ENCODE measurements around the gene MACROD2.

MACROD2 gene

DNA sequence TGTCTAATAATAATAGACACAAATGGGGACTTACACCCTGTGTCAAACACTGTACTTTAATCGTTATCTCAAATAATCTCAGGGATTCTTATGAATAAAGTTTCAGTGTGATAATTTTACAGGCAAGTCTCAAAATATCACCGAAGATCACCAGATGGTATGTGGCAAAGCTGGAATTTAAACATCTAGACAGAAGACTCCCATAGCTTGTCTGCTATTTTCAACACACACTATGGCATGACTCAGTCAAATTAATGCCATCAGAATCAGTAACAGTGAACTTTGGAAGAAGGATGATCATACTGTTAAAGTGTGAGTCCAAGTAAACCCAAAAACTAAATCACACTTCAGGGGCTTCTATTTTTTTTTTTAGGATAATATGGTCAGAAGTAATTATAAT, 1209.7 kb downstream of the MACROD2 start:
- DNase-seq = no peak

DNA sequence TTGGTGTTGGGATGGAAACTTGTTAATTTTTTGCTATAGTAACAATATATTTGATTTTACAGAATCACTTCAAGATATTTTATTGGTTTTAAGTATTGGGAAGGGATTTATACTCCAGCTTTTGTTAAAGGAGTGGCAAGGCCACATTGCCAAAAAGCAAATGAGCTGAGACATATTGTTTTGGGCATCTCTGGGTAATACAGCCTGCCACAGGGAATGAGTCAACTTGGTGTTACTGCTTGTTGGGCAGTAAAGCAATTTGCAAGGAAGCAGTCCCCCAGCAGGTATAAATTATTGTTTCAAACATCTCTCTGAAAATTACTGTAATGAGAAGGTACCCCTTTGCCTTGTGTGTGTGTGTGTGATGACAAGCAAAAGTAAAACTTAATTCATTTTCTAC, 1210.4 kb downstream of the MACROD2 start:
- no peak for DNase-seq

DNA sequence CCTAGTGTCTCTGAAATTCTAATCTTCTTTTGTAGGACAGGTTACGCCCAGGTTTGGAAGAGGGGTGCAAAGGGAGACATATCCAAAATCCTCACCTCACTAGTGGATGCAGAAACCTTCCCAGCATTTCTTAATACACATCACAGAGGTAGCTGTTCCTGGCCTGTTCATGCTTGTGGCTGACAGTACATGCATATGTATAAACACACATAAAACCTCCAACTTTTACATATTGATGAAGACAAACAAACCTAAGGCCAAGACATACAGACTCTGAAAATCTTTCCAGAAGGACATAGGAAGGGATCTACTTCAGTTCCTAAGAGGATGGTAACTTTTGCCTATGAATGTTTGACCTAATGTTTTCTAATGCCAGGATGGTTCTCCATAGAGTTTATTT, 1214.2 kb downstream of the MACROD2 start:
- no peak for DNase-seq

DNA sequence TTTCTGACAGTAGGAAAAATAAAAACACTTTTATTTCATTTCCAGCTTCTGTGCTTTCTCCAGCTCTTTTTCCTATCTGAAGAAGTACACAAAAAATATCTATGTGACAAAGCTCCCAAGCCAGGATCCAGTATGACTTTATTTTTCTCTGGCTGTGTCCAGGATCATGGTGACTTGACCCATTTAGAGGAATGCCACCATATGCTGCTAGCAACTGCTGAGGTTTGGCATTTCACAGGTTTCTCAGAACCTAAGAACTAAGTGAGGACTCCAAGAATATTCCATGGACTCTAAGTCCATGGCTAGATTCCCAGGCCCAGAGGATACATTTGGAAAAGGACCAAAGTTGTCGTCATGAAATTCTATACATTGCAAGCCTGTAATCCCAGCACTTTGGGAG, 1218.7 kb downstream of the MACROD2 start:
- no peak for DNase-seq

DNA sequence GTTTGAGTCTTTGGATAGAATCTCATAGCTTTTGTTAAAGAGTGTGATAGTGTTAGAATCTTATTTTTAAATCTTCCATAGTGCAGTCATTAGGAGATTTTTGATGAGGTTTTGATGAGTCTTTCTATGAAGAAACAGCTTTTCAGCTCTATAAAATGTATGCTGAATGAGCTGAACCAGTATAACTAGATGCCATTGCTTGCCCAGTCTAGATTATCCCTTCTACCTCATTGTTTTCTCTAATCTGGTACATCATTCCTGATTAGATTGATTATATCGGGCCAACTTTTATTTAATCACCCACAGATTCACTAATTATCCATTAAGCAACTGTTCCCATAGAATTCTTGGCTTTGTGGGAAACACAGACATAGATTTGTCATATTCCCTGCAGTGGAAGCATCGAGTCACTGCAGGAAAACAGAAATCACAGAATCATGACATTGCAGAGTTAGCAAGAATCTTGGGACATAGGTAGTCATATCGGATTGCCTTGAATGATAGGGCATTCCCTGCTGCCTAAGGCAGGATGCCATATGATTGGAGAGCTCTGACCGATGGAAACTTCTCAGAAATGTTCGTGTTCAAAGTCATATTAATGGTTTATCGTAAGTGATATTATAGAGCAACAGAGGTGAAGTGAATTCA, 1224.8 kb downstream of the MACROD2 start:
- no peak for DNase-seq

DNA sequence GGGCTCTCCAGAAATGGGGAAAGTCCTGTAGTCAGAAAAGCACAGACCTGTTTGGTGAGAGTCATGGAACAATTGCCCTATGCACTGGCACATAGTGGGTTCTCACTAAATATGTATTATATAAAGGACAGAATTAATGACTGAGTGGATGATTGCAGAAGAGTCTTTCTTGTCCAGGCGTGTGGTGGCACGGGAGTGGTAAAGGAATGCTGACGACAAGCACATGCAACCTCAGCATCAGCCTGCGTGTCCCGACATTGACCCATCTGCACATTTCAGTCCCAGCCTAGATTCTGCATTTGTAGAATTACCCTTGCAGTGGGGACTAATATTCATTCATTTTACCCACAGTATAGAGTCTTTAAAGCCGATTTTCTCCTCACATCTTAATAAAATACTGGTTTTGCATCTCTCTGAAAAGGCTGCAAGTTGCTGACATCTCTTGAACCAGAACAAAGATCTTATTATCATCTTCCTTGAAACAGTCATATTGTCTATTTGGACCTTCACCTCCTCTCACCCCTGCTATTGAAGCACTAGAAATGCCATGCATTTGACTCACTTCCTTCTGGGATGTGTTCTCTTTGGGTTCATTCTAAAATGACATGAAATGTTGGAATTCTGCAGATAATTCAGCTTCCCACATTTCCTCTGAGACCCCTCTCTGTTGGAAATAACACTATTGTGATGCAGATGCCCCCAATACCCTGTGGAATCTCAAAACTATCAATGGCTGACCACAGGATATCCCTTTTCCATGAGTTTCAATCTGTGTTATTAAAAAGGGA, 1225.7 kb downstream of the MACROD2 start:
- DNase-seq = no peak

DNA sequence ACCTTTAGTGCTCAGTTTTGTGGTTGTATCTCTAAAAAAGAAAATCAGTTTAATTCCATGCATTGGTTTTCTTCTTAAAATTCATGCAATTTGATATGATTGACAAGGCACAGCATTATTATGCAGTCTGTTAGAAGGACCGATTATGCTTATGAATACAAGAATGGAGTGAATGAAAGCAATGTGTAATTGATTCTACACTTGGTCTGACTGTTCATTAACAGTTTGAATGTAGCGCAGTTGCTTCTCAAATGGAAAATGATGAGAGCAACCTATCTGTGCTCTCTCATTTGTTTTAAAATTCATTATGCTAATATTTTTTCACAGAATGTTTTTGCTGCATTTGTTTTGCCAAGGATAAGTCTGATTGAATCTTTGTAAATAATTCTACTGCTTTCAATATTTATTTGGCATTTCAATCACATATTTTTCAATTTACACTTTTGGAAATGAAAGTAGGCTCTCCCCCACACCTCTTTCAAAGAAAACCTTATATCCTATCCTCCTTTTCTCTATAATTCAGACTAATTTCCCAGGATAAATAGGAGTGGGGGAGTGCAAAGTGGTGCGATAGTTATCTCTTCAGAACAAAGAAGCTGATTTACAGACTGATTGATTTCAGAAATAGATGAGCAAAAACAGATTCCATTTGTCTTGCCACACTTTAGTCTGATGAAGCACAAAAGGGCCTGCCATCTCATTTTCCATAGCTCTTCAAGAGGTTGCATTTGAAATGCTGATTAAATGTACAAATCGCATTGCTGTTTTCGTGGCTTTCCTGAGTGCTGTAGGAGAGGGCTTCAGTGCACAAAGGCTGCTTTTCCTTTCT, 1227.4 kb downstream of the MACROD2 start:
- no peak for DNase-seq

DNA sequence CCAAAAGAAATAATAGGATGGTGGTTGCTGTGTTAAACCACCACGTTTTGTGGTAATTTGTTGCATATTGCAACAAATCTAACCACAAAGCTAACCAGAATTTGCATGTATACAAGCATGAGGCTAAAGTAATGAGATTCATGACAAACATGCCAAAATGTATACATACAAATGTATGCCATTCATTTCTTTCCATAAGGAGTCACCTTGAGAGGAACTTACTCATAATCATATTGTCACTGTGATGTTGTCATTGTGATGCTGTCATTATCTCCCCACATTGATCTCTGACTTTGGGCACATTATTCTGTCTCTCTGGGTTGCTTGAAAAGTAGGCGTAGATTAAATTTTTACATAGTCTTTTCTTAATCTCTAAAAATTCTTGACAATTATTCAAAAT, 1228.9 kb downstream of the MACROD2 start:
- DNase-seq = no peak

DNA sequence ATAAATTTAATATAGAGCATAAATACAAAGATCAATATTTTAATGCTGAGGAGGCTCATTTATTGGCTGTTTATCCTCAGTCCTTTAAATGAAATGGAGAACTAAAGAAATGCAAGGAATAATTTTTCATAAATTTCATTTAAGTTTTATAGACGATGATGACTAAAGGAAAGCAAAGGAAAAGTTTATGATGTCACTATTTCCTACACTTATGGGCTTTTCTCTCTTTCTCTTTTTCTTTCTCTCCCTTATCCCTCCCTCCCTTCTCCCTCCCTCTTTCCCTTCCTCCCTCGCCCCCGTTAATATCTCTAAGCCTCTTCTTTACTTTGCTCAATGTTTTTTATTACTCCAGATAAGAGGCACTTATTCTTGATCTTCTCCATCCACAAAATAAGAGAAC, 1231.8 kb downstream of the MACROD2 start:
- no peak for DNase-seq

DNA sequence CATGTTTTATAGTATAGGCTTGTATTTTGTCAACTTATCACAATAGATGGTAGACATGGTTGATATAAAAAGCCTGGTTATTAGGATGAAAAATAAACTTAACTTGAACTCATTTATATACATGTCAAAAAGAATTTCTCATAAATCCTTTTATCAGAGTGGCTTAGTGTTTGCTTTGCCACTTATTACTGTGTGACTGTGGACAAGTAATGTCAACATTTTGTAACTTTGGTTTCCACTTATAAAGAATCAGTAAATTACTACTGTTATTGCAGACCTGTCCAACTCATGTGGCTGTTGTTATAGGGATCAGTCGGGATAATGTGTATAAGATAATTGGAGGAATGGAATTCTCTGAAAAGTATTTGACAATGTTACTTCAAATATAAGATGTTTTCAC, 1236.9 kb downstream of the MACROD2 start:
- DNase-seq = no peak

DNA sequence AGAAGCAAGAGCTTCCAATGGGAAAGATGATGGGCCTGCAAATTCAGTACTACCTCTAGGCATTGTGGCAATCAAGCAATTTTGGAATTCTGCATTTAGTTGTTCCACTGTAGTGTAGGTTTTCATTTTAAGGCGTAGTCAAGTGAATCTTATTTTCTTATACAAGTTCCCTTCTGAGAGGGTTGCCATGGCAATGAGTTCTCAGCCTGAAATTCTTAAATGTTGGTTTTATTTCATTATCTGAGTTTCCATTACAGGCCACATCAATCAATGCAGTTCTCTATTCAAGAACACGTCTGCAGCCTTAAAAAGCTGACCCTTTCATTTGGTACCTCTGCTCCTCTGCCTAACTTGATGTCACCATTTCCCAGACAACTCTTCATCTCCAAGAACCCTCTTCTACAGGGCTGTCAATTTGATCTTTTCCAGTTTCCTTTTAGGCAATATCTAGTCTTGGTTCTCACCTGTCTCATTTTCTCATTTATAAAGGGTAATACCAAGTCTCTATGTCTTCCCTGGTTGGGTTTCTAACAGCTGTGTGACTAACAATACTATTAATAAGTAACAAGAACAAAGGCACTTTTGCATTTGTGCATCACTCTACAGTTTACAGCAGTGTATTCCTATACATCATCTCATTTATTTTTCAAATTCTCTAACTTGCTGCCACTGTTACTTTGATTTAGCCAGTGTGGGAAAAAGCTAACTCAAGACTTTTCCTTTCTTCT, 1240.3 kb downstream of the MACROD2 start:
- DNase-seq = no peak

DNA sequence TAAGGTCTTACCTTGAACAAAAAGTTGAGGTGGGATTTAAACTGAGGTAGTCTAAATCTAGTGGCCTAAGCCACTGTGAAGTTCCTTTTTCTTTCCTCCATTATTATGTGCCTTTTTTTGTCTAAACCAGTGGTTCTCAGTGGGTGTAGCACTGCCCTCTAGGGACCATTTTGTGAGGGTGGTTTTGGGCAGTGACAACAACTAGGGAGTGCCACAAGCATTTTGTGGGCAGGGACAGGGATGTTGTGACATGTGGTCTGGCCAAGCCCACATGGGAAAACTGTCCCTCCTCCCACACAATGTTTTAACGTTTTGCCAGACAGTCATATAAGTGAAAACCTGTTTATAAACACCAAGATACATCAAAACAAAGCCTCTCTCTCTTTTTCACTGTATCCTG, 1241.5 kb downstream of the MACROD2 start:
- no peak for DNase-seq

DNA sequence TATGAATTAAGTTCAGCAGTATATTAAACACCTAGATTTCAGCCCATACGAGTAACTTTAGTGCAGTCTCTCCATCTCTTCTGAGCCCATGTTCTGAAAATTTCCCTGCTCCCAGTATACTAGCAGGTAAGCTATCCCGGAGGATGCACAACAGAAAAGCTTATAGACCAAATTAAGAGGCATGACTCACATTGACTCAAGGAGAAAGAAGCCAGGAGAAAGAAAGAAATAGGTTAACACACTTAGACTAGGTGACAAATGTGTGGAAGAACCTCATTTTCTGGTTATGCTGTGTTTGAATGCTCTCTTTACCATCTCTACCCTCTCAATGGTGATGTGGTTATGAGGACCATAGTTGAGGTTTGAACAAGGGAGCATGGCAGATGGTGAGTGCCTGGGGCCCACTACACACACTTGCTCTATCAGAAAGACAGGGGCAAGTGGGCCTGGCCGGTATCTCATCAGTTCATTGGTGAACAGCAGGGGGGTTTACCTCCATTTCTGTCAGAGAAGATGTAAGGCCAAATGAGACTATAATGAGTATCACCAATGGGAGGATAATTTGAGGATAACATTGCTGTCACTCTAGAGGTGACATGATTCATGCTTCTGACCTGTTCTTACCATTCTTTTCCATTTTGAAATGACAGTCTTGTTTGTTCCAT, 1244.4 kb downstream of the MACROD2 start:
- no peak for DNase-seq

DNA sequence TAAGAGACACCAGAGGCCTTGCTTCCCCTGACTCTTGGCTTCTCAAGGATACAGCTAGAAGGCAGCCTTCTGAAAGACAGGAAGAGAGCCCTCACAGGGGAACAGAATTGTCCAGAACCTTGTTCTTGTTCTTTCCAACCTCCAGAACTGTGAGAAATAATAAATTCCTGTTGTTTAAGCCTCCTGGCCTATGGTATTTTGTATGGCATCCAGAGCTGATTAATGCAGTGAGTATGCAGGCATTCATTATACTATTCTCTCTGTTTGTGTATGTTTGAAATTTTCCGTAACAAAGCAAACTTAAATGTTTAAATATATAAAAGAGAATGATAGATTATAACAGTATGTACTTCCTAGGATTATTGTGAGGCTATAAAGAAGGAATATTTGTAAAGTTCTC, 1245.5 kb downstream of the MACROD2 start:
- DNase-seq = no peak

DNA sequence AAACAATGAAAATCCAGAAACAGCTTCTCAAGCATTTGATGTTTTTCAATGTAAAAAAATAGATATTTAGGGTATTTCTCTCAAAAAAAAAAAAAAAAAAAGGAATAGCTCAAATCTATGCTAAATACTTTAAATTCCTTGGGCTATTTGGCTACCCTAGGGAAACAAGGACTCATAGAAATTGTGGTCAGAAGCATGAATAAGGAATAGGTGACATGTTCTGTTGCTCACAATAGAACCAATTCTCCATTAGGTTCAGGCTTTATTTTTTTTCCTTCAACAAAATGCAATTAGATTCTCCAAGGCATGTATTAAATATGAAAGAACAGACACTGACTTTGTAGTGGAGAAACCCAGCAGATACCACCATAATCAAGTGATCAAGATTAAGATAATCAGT, 1246.4 kb downstream of the MACROD2 start:
- no peak for DNase-seq

DNA sequence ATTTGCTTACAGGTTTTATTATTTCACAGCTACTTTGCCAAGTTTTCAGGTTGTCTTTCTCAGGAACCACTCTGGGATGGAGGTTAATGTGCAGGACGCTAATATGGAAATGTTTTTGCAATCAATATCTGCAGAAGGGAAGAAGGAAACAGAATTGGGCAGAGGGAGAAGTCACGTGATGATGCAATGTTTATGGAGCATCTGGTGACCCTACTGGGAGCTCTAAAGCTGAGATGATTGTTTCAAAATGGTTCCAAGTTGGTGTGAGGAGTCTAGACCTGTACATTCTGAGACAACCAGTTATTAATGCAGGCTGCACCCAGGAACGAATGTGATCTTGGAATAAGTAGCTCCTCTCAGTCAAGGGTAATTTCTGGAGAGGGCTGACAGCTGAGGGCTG, 1247.5 kb downstream of the MACROD2 start:
- no peak for DNase-seq

DNA sequence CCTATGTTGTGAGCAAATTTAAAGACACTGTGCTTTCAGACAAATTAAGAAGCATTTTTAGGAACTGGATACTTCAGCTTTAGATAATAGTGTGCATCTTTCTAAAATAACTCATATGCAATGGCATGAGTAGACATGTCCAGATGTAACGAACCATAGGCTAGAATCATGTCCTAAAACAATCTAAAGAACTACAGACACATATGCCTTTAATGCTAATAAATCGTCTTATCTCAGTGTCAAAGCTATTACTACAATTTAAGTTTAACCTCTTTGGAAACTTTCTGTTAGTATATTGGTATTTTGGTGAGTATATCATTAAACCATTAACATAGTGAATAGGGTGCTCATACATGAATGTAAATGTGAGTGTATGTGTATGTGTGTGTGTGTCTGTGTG, 1250.6 kb downstream of the MACROD2 start:
- DNase-seq = no peak

DNA sequence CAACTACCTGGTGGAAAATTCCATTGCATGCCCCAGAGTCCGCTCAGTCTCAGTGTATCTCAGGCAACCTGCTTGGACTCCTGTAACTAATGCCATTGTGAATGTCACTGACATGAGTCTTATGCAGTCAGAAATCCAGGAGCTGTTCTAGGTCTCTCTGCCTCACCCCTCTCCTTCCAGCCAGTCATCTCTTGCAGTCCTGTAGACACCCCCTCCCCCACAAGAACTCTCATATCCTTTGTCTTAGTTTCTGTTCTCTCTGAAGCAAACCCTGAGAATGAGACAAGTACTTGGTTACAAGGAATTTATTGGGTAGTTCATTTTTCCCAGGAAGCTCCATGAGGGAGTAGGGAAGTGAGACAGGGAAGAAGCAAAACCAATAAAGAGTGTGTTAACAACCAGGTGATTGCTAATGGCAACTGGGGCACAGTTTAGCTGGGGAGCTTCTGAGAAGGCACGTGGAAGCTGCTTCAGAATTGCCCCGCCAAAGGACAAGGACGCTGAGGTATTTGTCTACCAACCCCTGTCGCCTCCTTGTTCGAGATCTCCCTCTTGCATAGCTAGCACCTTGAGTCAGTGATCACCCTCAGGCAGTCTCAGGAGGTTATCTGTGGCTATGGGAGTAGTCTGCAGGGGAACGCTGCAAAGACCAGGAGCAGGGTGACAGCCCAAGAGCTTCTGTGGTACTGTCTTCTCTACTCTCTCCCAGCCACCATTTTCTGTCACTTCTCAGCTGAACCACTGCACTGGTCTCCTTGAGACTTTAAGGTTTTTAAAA, 1253.5 kb downstream of the MACROD2 start:
- DNase-seq = no peak

DNA sequence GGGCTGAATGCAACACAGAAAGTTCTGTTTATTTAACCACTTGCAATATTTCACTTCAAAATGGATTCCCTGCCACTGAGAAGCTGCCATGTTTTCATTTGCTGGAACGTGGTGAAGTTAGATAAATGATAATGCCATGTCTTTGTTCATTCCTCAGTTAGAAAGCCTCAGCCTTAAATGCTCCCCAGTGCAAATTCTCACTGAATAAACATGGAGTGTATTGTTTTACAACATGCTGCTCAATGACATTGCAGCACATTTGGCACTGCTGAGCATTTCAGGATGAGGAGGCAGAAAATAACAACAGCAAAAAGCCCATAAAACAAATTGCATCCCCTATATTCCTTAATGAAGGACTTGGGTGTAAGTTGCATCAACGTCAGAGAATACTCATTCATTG, 1255.9 kb downstream of the MACROD2 start:
- no peak for DNase-seq

DNA sequence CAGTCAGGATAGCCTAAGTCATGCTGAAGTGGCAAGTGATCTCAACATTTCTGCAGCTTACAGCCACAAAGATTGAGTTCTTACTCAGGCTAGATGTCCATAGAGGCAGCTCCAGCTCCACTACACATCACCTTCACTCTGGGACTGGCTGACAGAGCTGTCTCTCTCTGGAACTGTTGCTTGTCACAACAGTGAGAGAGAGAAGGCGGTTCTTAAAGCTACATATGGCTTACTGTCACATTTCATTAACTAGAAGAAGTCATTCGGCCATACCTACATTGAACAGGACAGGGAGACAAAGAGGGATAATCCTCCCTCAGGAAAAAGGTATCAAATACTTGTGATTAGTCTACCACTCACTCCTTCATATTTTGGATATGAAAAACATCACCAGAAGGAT, 1257.0 kb downstream of the MACROD2 start:
- no peak for DNase-seq

DNA sequence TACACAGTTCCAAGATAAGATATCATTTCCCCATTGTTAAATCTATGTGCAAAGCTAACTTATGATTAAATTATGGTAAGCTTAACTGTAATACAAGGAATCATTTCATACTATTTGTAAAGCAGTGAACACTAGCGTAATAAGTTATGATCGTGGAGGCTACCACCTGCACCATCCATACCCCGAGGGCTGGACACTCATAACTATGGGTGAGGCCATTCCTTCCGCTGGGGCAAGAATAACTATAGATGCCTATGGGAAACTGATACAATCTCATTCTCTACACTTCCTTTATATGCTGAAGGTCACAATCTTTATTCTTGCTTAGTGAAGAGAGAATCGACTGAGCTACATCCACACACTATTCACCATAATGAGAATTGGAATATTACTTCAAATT, 1258.1 kb downstream of the MACROD2 start:
- DNase-seq = no peak

All from NCI-H510A (cell line).